OCI-LY7 (cell line): ENCODE measurements around the gene SPAG16. TPM values are rescaled to one million over a fixed set of nuclear protein-coding genes. Genes with fewer than 3 reads are reported as not detected.

ENCODE experiments used
- BruUV-seq: library from RNA; stranded (reverse); fragments of 400-500 nt; replicated peaks from 2 replicates; lab custom pipeline; 2021; lab: Mats Ljungman, UMichigan
- CTCF ChIA-PET: fragments of 300-600 bp; sonication (Branson Sonifier 250); formaldehyde crosslinking; loops from one replicate; lab custom pipeline; 2022; ENCODE audit warnings: antibody characterized with exemption; ENCODE audit not compliant: unreplicated experiment; lab: Charles Lee
- POLR2A ChIA-PET: fragments of 300-600 bp; sonication (Branson Sonifier 250); formaldehyde crosslinking; loops from one replicate; lab custom pipeline; 2022; ENCODE audit warnings: antibody characterized with exemption; lab: Charles Lee
- DNase-seq: peaks from one replicate; pipeline ENCODE4 v3.0.0-alpha.2; 2015; ENCODE audit warnings: low spot score
- H2AFZ ChIP-seq: fragments of 200-600 bp; sonication (generic), shearing (Covaris generic); 2 replicates; pipeline ENCODE4 v1.6.1; 2014; ENCODE audit warnings: mild to moderate bottlenecking, antibody characterized with exemption, low read length, moderate library complexity
- H3K27ac ChIP-seq: fragments of 200-600 bp; sonication (generic); 2 replicates; pipeline ENCODE4 v1.5.1; 2014; ENCODE audit warnings: mixed run types, low read depth, mild to moderate bottlenecking, moderate library complexity, low read length, inconsistent platforms; ENCODE audit not compliant: poor library complexity, severe bottlenecking
- H3K36me3 ChIP-seq: fragments of 200-600 bp; sonication (generic); 2 replicates; pipeline ENCODE4 v1.6.1; 2014; ENCODE audit warnings: mild to moderate bottlenecking, antibody characterized with exemption, low read length, moderate library complexity, mixed read lengths; ENCODE audit not compliant: insufficient read depth
- H3K4me1 ChIP-seq: fragments of 200-600 bp; sonication (generic); 2 replicates; pipeline ENCODE4 v1.5.1; 2014; ENCODE audit warnings: mild to moderate bottlenecking, low read length; ENCODE audit not compliant: insufficient read depth, poor library complexity, severe bottlenecking
- H3K4me2 ChIP-seq: fragments of 200-600 bp; sonication (generic); 2 replicates; pipeline ENCODE4 v1.6.1; 2014; ENCODE audit warnings: mild to moderate bottlenecking, low read length
- H3K4me3 ChIP-seq: fragments of 200-600 bp; sonication (generic); 2 replicates; pipeline ENCODE4 v1.5.1; 2014; ENCODE audit warnings: mild to moderate bottlenecking, low read depth, low read length; ENCODE audit not compliant: poor library complexity, severe bottlenecking
- H3K79me2 ChIP-seq: fragments of 200-600 bp; sonication (generic); 2 replicates; pipeline ENCODE4 v1.6.1; 2016; ENCODE audit warnings: low read depth, mild to moderate bottlenecking, low read length, moderate library complexity, mixed read lengths; ENCODE audit not compliant: insufficient read depth
- H3K9me2 ChIP-seq: fragments of 200-600 bp; sonication (generic); 2 replicates; pipeline ENCODE4 v1.6.1; 2016; ENCODE audit warnings: mild to moderate bottlenecking, low read length, mixed read lengths; ENCODE audit not compliant: insufficient read depth
- H3K9me3 ChIP-seq: fragments of 200-600 bp; sonication (generic); 2 replicates; pipeline ENCODE4 v1.6.1; 2014; ENCODE audit warnings: mild to moderate bottlenecking, mixed run types, low read length, mixed read lengths
- H4K20me1 ChIP-seq: fragments of 200-600 bp; sonication (generic); 2 replicates; pipeline ENCODE4 v1.6.1; 2014; ENCODE audit warnings: mild to moderate bottlenecking, antibody characterized with exemption, low read length, moderate library complexity, mixed read lengths; ENCODE audit not compliant: insufficient read depth
- EZH2phosphoT487 ChIP-seq: fragments of 200-600 bp; sonication (generic); IDR thresholded peaks from 2 replicates; pipeline ENCODE4 v1.6.1; 2018; ENCODE audit warnings: low read depth, borderline replicate concordance, mild to moderate bottlenecking, mixed run types, antibody characterized with exemption, low read length, moderate library complexity, mixed read lengths
- intact Hi-C: fragments of 100-400 bp; cut with micrococcal nuclease; formaldehyde crosslinking; loops from one replicate; pipeline ENCODE4 v1.10.0; 2022; ENCODE audit not compliant: unreplicated experiment
- total RNA-seq, 2 experiments: library from RNA; depleted of rRNA in 1 of 2; stranded (reverse); fragments of >200 nt in 1 of 2; shearing (Covaris generic) in 1 of 2; gene quantifications; 2 replicates each; pipeline ENCODE4 v1.2.3, GENCODE V29; 2014 to 2022
- TF ChIP-seq, protein P1 (sequence below): fragments of 200-600 bp; sonication (generic); conservative IDR thresholded peaks from 2 replicates; pipeline ENCODE4 v1.5.1; 2014; ENCODE audit warnings: mild to moderate bottlenecking, antibody characterized with exemption, low read length, moderate library complexity, mixed read lengths

Gene SPAG16
- total RNA-seq, 2 experiments from 2014 or later = 22.1 to 24.2 TPM

DNA sequence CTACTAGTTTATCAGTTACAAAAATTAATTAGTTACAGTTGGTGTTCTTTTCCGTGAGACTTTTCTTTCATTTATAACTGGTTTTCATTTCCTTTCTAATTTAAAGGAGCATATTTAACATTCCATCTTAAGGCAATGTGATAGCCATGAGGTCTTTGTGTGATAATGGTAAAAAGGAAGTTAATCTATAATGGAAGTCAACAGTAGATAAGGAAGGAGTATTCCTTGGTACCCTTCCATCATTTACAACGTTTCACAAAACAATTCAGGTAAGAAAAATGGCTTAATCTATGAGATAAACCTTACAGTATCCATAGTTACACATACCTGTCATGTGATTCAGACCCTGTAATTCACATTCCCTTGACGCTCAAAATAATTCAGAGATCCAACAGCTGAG lies 601.2 kb downstream of the SPAG16 start:
- H2AFZ ChIP-seq = no peak overlapping the region
- POLR2A ChIA-PET = no interaction called here
- CTCF ChIA-PET = no interaction called here
- no peak overlapping the region for H3K4me3 ChIP-seq
- H3K36me3 ChIP-seq = no peaks in the 10 kb centered on the region
- no peaks in the 10 kb centered on the region for H3K9me3 ChIP-seq
- intact Hi-C loops = no loop called here
- BruUV-seq = no TSS peak
- no peaks in the 10 kb centered on the region for H3K4me1 ChIP-seq
- H3K9me2 ChIP-seq = no peaks in the 10 kb centered on the region
- no peaks in the 10 kb centered on the region for H3K79me2 ChIP-seq
- no peak overlapping the region for H3K4me2 ChIP-seq
- DNase-seq = no peak
- TF ChIP-seq, protein P1, sequence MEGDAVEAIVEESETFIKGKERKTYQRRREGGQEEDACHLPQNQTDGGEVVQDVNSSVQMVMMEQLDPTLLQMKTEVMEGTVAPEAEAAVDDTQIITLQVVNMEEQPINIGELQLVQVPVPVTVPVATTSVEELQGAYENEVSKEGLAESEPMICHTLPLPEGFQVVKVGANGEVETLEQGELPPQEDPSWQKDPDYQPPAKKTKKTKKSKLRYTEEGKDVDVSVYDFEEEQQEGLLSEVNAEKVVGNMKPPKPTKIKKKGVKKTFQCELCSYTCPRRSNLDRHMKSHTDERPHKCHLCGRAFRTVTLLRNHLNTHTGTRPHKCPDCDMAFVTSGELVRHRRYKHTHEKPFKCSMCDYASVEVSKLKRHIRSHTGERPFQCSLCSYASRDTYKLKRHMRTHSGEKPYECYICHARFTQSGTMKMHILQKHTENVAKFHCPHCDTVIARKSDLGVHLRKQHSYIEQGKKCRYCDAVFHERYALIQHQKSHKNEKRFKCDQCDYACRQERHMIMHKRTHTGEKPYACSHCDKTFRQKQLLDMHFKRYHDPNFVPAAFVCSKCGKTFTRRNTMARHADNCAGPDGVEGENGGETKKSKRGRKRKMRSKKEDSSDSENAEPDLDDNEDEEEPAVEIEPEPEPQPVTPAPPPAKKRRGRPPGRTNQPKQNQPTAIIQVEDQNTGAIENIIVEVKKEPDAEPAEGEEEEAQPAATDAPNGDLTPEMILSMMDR = no peak
- no peak for TF ChIP-seq EZH2phosphoT487
- H4K20me1 ChIP-seq = no peaks in the 10 kb centered on the region
- H3K27ac ChIP-seq = no peak overlapping the region

DNA sequence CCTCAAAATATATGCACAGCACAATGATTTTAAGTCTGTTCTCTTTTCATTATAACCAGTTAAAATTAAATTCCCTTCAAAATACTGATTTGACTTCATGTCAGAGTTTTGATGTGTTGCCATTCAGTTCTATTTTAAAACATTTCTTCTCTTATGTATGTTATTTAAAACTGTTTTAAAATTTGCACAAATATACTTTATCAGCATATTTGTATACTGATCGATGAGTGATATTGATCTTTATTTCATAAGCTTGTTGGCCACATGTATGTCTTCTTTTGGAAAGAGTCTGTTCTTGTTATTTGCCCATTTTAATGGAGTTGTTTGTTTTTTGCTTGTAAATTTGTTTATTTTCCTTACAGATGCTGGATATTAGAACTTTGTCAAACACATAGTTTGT lies 630.2 kb downstream of the SPAG16 start:
- intact Hi-C loops = no loop called here
- POLR2A ChIA-PET = no interaction called here

DNA sequence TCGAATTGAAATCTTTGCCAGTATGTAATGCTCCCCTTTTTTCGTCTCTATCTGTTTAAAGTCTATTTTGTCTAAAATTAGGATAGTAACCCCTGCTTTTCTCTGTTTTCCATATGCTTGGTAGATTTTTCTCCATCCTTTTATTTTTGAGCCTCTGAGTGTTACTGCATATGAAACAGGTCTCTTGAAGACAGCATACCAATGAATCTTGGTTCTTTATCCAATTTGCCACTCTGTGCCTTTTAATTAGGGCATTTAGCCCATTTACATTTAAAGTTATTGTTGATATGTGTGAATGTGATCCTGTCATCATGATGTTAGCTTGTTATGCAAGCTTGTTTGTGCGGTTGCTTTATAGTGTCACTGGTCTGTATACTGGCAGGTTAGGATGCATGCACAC lies 635.8 kb downstream of the SPAG16 start:
- CTCF ChIA-PET = no interaction called here
- no peaks in the 10 kb centered on the region for H3K9me3 ChIP-seq
- H3K4me3 ChIP-seq = no peak overlapping the region
- H2AFZ ChIP-seq = no peak overlapping the region
- H4K20me1 ChIP-seq = no peaks in the 10 kb centered on the region
- no peak overlapping the region for H3K4me2 ChIP-seq
- no peaks in the 10 kb centered on the region for H3K36me3 ChIP-seq
- intact Hi-C loops = no loop called here
- TF ChIP-seq EZH2phosphoT487 = no peak
- POLR2A ChIA-PET = interaction anchor here (0.6 kb wide), 1 partner anchor 321 kb away, joined by 4 read pairs; no protein-coding TSS in a partner anchor
- no peak for DNase-seq
- no peaks in the 10 kb centered on the region for H3K4me1 ChIP-seq
- H3K79me2 ChIP-seq = no peaks in the 10 kb centered on the region
- H3K9me2 ChIP-seq = no peaks in the 10 kb centered on the region
- BruUV-seq = no TSS peak
- no peak overlapping the region for H3K27ac ChIP-seq

More for the DNA sequence above, 630.2 kb downstream of the SPAG16 start:
- TF ChIP-seq EZH2phosphoT487 = no peak
- TF ChIP-seq, protein P1 = no peak
- H4K20me1 ChIP-seq = no peaks in the 10 kb centered on the region
- H3K4me1 ChIP-seq = no peaks in the 10 kb centered on the region
- CTCF ChIA-PET = no interaction called here
- H3K4me3 ChIP-seq = no peak overlapping the region
- no peaks in the 10 kb centered on the region for H3K9me2 ChIP-seq
- DNase-seq = no peak
- no peaks in the 10 kb centered on the region for H3K36me3 ChIP-seq
- no TSS peak for BruUV-seq
- H3K27ac ChIP-seq = no peak overlapping the region
- no peak overlapping the region for H2AFZ ChIP-seq
- H3K4me2 ChIP-seq = no peak overlapping the region
- H3K9me3 ChIP-seq = no peaks in the 10 kb centered on the region
- H3K79me2 ChIP-seq = no peaks in the 10 kb centered on the region
